Thoracic aorta (tissue), 2 donors: ENCODE data around the gene RAC2. TPM values are rescaled to one million over a fixed set of nuclear protein-coding genes. Genes with fewer than 3 reads are reported as not detected.
"Not testable (repeated sequence)": the region's sequence is repeated elsewhere in the genome, so short reads cannot be mapped to it uniquely, and the experiment has no call there.

Experiments used
- ATAC-seq: fragments of 150-250 bp; one replicate; pipeline ENCODE4 v1.8.0; 2017; ENCODE audit warnings: low read depth; ENCODE audit not compliant: insufficient number of reproducible peaks, low FRiP score
- DNase-seq: peaks from one replicate; pipeline ENCODE4 v3.0.0-alpha.2; 2020; ENCODE audit warnings: low spot score
- H3K27ac ChIP-seq, 2 donors: fragments of 200-600 bp; sonication (generic); 1 replicate in 1 of 2; 2 replicates in 1 of 2; pipeline ENCODE4 v1.5.1; 2016; ENCODE audit warnings: mild to moderate bottlenecking in 2 of 2, moderate library complexity in 2 of 2
- H3K27me3 ChIP-seq: fragments of 200-600 bp; sonication (generic); replicated peaks from 2 replicates; pipeline ENCODE4 v1.6.0; 2016; ENCODE audit warnings: mild to moderate bottlenecking; ENCODE audit not compliant: insufficient read depth
- H3K36me3 ChIP-seq: fragments of 200-600 bp; sonication (generic); one replicate; pipeline ENCODE4 v1.5.1; 2016
- H3K4me1 ChIP-seq, 2 donors: fragments of 200-600 bp; sonication (generic); 1 replicate in 1 of 2; 2 replicates in 1 of 2; pipeline versions ENCODE4 v1.5.1 to v1.6.0; 2016; ENCODE audit warnings: low read depth in 2 of 2, mild to moderate bottlenecking in 1 of 2; ENCODE audit not compliant: control insufficient read depth in 1 of 2
- H3K4me3 ChIP-seq: fragments of 200-600 bp; sonication (generic); 2 replicates; pipeline ENCODE4 v1.5.1; 2016; ENCODE audit warnings: mild to moderate bottlenecking
- H3K9me3 ChIP-seq: fragments of 200-600 bp; sonication (generic); 2 replicates; pipeline ENCODE4 v1.5.1; 2016
- total RNA-seq, 2 donors: library from RNA; depleted of rRNA; stranded (reverse); fragments of >200 nt; gene quantifications; one replicate each; pipeline versions ENCODE4 v1.1.0 to v1.2.3, GENCODE V29; 2016
- TF ChIP-seq, protein P1 (sequence below): fragments of 200-600 bp; sonication (generic); IDR thresholded peaks from one replicate; pipeline ENCODE4 v1.5.1; 2019; ENCODE audit warnings: antibody characterized with exemption

Gene RAC2
- total RNA-seq, 2 donors from 2014 or later, result 10.7 to 16.2 TPM

GRCh38 chr22:37237371-37238268 lies 6.4 kb downstream of the RAC2 start:
- no peak for DNase-seq
- Histone ChIP-seq H3K4me1 (no peaks in the 10 kb centered on the region), H3K36me3 (no peaks in the 10 kb centered on the region), H3K9me3 (no peaks in the 10 kb centered on the region), H3K4me3 (no peak overlapping the region), H3K27ac (no peak overlapping the region), H3K27me3 (no peaks in the 10 kb centered on the region)
- TF ChIP-seq, protein P1, sequence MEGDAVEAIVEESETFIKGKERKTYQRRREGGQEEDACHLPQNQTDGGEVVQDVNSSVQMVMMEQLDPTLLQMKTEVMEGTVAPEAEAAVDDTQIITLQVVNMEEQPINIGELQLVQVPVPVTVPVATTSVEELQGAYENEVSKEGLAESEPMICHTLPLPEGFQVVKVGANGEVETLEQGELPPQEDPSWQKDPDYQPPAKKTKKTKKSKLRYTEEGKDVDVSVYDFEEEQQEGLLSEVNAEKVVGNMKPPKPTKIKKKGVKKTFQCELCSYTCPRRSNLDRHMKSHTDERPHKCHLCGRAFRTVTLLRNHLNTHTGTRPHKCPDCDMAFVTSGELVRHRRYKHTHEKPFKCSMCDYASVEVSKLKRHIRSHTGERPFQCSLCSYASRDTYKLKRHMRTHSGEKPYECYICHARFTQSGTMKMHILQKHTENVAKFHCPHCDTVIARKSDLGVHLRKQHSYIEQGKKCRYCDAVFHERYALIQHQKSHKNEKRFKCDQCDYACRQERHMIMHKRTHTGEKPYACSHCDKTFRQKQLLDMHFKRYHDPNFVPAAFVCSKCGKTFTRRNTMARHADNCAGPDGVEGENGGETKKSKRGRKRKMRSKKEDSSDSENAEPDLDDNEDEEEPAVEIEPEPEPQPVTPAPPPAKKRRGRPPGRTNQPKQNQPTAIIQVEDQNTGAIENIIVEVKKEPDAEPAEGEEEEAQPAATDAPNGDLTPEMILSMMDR, result no peak
- no peak for ATAC-seq

GRCh38 chr22:37235897-37236607 lies 8.0 kb downstream of the RAC2 start:
- Histone ChIP-seq H3K27me3 (no peaks in the 10 kb centered on the region), H3K9me3 (no peaks in the 10 kb centered on the region), H3K4me1 (no peaks in the 10 kb centered on the region), H3K4me3 (no peak overlapping the region), H3K27ac (no peak overlapping the region), H3K36me3 (no peaks in the 10 kb centered on the region)
- no peak for DNase-seq
- TF ChIP-seq, protein P1, result no peak
- ATAC-seq, result no peak

DNA sequence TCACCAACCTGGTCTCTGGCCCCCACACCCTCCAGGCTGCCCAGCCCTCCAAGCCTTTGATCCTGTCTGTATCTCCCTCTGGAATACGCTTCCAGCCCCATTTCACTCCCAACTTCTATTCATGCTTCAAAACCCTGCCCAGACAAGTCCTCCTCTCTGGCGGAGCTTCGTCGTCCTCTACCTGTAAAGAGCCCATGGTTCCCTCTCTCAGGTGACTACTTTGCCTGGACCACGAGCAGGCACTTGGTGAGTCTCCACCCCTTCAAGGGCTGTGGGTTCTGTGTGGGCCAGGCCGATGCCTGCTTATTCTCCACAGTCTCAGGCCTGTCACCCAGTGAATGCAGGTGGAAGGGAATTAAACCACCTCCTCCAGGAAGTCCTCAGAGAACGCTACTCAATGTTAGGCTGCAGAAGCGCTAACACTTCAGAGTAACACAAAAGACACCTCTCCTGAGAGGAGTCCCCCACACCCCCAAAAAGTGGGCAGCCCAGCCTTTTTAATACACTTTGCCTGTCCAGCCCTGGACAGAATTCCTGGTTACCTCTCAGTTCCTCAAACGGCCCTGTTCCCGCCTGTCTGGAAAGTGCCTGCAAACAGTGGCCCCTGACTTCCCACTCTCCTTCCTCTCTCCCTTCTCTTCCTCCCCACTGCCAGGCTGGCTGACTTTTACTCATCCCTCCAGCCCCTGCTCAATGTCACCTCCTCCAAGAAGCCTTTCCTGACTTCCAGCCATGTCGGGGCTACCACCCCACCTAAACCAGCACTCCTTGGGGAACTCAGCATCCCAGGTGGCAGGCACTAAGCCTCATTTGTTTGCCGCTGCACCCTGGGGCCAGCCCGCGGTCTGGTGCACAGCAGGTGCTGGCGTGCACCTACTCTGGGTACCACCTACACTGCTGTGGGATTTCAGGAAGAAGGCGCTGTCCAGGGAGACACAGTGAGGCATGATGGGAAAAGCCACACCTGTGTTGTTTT lies 9.0 kb downstream of the RAC2 start:
- Histone ChIP-seq H3K36me3 (no peaks in the 10 kb centered on the region), H3K4me3 (no peak overlapping the region), H3K27ac (no peak overlapping the region), H3K4me1 (no peaks in the 10 kb centered on the region), H3K27me3 (no peaks in the 10 kb centered on the region), H3K9me3 (no peaks in the 10 kb centered on the region)
- DNase-seq, result no peak
- TF ChIP-seq, protein P1, result no peak
- ATAC-seq, result no peak

DNA sequence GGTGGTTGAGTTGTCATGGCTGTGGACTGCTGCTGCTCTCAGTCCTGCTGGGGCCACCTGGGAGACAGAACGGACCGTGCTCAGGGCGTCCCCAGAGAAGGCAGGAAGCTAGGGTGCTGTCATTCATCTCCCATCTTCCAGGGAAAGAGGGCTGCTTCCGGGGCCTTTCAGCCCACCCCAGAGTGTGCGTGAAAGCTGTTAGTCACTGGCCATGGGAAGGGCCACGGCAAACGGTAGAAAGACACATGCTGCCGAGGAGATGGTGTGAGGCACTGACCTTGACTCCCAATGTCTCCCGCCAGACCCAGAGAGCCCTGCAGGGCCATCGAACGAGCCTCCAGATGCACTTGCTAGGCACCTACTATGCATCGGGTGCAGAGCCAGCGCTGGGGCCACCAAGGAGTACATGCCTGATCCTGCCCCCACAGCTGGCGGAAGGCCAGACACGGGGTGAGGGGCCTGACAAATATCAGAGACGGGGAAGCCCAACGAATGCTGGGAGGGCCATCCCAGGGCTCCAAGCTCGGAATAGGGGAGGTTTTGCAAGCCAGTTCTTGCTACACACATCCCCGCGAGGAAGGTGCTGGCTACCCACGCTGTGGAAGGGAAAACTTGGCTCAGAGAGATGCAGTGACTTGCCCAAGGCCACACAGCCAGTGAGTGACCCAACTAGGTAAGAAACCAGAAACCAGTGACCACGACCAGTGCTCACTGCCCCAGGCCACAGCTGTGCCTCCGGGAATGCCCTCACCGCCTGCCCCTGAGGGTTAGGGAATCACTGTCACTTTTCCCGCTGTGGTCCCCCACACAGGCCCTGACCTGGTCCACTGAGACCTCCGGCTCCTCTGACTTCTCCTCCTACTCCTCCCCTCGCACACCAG lies 10.1 kb downstream of the RAC2 start:
- TF ChIP-seq, protein P1, result no peak
- no peaks in the 10 kb centered on the region for H3K36me3 ChIP-seq
- H3K27ac ChIP-seq, result no peak overlapping the region
- ATAC-seq (no peak), DNase-seq (no peak)
- no peak overlapping the region for H3K4me3 ChIP-seq
- H3K4me1 ChIP-seq, result peaks cover 2 to 4% of the 10 kb centered on the region in 2 donors
- H3K27me3 ChIP-seq, result no peaks in the 10 kb centered on the region
- H3K9me3 ChIP-seq, result no peaks in the 10 kb centered on the region

GRCh38 chr22:37233371-37233750 lies 10.7 kb downstream of the RAC2 start:
- not testable (repeated sequence) for H3K27me3 ChIP-seq, ATAC-seq, DNase-seq

More at GRCh38 chr22:37233371-37233750, 10.7 kb downstream of the RAC2 start:
- not testable (repeated sequence) for H3K27ac ChIP-seq, H3K36me3 ChIP-seq, H3K4me3 ChIP-seq, H3K9me3 ChIP-seq, H3K4me1 ChIP-seq
